H1 (cell line): ENCODE data around the gene HSPBP1. TPM values are rescaled to one million over a fixed set of nuclear protein-coding genes. Genes with fewer than 3 reads are reported as not detected.

ENCODE experiments used
- ATF2 ChIP-seq: IDR thresholded peaks from 2 replicates; pipeline ENCODE4 v1.6.1; 2012; ENCODE audit warnings: low read length, inconsistent platforms
- BCL11A ChIP-seq, 2 experiments: IDR thresholded peaks; one replicate each; pipeline ENCODE4 v1.6.1; 2011; ENCODE audit warnings: low read depth in 2 of 2, low read length in 2 of 2, mild to moderate bottlenecking in 2 of 2
- BRCA1 ChIP-seq: IDR thresholded peaks from 2 replicates; pipeline ENCODE4 v1.6.1; 2012; ENCODE audit warnings: low read depth, low read length, improper control_type of control experiment
- CHD7 ChIP-seq: fragments of 300-600 bp; sonication (generic); IDR thresholded peaks from 2 replicates; pipeline ENCODE4 v1.7.1; 2012; ENCODE audit warnings: low read length, moderate library complexity, mild to moderate bottlenecking, inconsistent platforms; ENCODE audit not compliant: insufficient replicate concordance
- GABPA ChIP-seq: IDR thresholded peaks from 2 replicates; pipeline ENCODE4 v1.6.1; 2011; ENCODE audit warnings: mild to moderate bottlenecking, low read length, moderate library complexity, borderline replicate concordance; ENCODE audit not compliant: insufficient read depth
- KDM1A ChIP-seq: fragments of 200-600, 300-600 bp; sonication (generic); IDR thresholded peaks from 2 replicates; pipeline ENCODE4 v1.7.1; 2016; ENCODE audit warnings: mild to moderate bottlenecking, low read length, borderline replicate concordance
- SP1 ChIP-seq: IDR thresholded peaks from 2 replicates; pipeline ENCODE4 v1.6.1; 2011; ENCODE audit warnings: low read depth, low read length
- SRF ChIP-seq: IDR thresholded peaks from 2 replicates; pipeline ENCODE4 v1.6.1; 2011; ENCODE audit warnings: mild to moderate bottlenecking, low read depth, low read length, moderate library complexity
- polyA plus RNA-seq, 7 experiments: library from polyadenylated mRNA; depleted of rRNA in 3 of 7; stranded (reverse) in 5 of 7; unstranded in 2 of 7; fragments of >200 nt in 5 of 7; fragments of 200-250 nt in 2 of 7; gene quantifications; 1 replicate in 5 of 7; 2 replicates in 1 of 7; 4 replicates in 1 of 7; pipeline versions ENCODE4 v1.2.1 to v1.2.3, GENCODE V29; 2011 to 2013; ENCODE audit warnings: missing spikeins in 2 of 7, mixed read lengths in 2 of 7
- total RNA-seq: library from RNA; stranded (reverse); fragmentation: NEBNext Ultra II Directional; extraction: Animal tissue kit (Norgen Biotek cat#: 25700); gene quantifications from 2 replicates; pipeline ENCODE4 v1.2.1, GENCODE V29; 2021

HSPBP1 gene
- total and polyA plus RNA-seq, 2 of the 8 experiments (the other 6 are each of a cell fraction or from before 2014, with no cell fraction given): 63.4 to 100 TPM

- TF ChIP-seq CHD7 (no peak), BCL11A (IDR thresholded peaks at IDR 0.05; ENCODE audit: low read depth in 2 of 2, low read length in 2 of 2) (no peak), BRCA1 (0 out of 2 replicates have a peak, but pooled peaks have one; percentile 19), GABPA (0 out of 2 replicates have a peak, but pooled peaks have one; percentile 62), KDM1A (peak; percentile 82; the same call in 1 of the 2 replicates), ATF2 (peak; percentile 35; the same call in 1 of the 2 replicates), SP1 (peak; percentile 99), SRF (no peak)
Measured at GRCh38 chr19:55258828-55259539, 20.9 kb downstream of the HSPBP1 start, which contains the start of gene PPP6R1 (continued).
